ENCODE measurements around the gene ADARB2. TPM values are rescaled to one million over a fixed set of nuclear protein-coding genes. Genes with fewer than 3 reads are reported as not detected.

ADARB2 gene
- total and polyA plus RNA-seq, 7 donors = 0.05 to 0.39 (median 0.15) TPM; not detected in 2

DNA sequence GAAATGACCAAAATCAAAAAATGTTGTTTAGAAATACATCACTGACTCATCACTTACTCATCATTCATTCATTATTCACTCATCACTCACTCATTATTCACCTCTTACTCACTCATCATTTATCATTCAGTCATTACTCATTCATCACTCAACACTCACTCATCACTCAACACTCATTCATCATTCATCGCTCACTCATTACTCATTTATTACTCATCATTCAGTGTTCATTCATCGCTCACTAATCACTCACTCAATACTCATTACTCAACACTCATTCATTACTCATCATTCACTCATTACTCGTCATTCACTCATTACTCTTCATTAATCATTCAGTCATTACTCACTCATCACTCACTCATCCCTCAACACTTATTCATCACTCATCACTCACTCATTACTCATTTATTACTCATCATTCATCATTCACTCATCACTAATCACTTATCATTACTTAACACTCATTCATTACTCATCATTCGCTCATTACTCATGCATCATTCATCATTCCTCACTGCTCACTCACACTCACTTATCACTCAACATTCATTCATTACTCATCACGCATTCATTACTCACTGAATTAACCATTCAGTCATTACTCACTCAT lies 238.5 kb downstream of the ADARB2 start:
- DNase-seq (no peak), ATAC-seq (no peak)
- peaks cover 0 to 5% (median 0%) of the 10 kb centered on the region in 3 donors for H3K27me3 ChIP-seq (ENCODE audit: insufficient read depth in 3 of 3, low read length in 2 of 3)
- no peaks in the 10 kb centered on the region for H3K4me1 ChIP-seq
- intact Hi-C loops (cut with DNase I) = no loop called here
- H3K36me3 ChIP-seq (ENCODE audit: insufficient read depth in 1 of 2, low read depth in 1 of 2) = no peaks in the 10 kb centered on the region
- no peak overlapping the region for H3K4me3 ChIP-seq
- H3K27ac ChIP-seq = no peak overlapping the region
- WGBS, 3 donors = 90 to 92% (median 91%) methylated on average over 5 of the region's 5 CpGs
- no peaks in the 10 kb centered on the region for H3K9me3 ChIP-seq
- TF ChIP-seq CTCF (IDR thresholded peaks at IDR 0.05) = no peak

DNA sequence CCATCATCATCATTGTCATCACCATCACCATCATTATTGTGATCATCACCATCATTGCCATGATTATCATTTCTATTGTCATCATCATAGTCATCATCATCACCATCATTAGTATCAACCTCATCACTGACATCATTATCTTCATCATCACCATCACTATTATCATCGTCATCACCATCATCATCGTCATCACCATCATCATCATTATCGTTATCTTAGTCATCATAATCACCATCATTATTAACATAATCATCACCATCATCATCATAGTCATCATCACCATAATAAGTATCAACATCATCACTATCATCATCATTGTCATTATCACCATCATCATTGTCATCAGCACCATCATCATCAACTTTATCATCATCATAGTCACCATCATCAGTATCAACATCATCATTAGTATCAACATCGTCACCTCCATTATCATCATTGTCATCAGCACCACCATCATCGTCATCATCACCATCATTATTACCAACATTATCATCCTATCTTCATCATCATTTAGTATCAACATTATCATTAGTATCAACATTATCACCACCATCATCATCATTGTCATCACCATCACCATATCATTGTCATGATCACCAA lies 241.3 kb downstream of the ADARB2 start:
- H3K4me1 ChIP-seq = no peaks in the 10 kb centered on the region
- H3K4me3 ChIP-seq = no peak overlapping the region
- no peak for TF ChIP-seq CTCF (IDR thresholded peaks at IDR 0.05)
- DNase-seq = no peak
- H3K27me3 ChIP-seq (ENCODE audit: insufficient read depth in 3 of 3, low read length in 2 of 3) = peaks cover 0 to 5% (median 0%) of the 10 kb centered on the region in 3 donors
- H3K27ac ChIP-seq = no peak overlapping the region
- intact Hi-C loops (cut with DNase I) = no loop called here
- no peaks in the 10 kb centered on the region for H3K9me3 ChIP-seq
- 93 to 97% (median 95%) methylated on average over 5 of the region's 5 CpGs for WGBS, 3 donors
- H3K36me3 ChIP-seq (ENCODE audit: insufficient read depth in 1 of 2, low read depth in 1 of 2) = no peaks in the 10 kb centered on the region
- no peak for ATAC-seq

DNA sequence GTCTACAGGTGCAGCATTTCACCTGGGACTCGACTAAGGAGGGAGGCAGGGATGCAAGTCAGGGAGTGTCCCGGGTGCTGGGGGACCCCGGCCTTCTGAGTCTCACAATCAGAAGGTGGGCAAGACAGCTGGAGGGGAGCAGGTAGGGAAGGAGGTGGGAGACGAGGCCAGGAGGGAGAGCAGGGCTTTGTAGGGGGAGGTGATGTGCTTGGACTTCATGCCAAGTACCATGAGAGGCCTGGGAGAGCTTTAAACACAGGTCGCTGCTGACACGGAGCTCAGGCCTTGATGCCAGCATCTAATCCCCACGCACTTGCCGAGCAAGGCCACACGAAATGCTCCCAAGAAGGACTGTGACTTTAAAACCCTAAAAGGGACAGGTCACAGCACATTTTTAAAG lies 244.7 kb downstream of the ADARB2 start:
- TF ChIP-seq CTCF (IDR thresholded peaks at IDR 0.05) = no peak
- DNase-seq (no peak), ATAC-seq (no peak)
- Histone ChIP-seq H3K27me3 (ENCODE audit: insufficient read depth in 3 of 3, low read length in 2 of 3) (no peaks in the 10 kb centered on the region), H3K27ac (no peak overlapping the region), H3K9me3 (no peaks in the 10 kb centered on the region), H3K4me3 (no peak overlapping the region), H3K4me1 (no peaks in the 10 kb centered on the region), H3K36me3 (ENCODE audit: insufficient read depth in 1 of 2, low read depth in 1 of 2) (no peaks in the 10 kb centered on the region)
- intact Hi-C loops (cut with DNase I) = no loop called here
- WGBS, 3 donors = 52 to 63% (median 58%) methylated on average over 9 of the region's 9 CpGs

DNA sequence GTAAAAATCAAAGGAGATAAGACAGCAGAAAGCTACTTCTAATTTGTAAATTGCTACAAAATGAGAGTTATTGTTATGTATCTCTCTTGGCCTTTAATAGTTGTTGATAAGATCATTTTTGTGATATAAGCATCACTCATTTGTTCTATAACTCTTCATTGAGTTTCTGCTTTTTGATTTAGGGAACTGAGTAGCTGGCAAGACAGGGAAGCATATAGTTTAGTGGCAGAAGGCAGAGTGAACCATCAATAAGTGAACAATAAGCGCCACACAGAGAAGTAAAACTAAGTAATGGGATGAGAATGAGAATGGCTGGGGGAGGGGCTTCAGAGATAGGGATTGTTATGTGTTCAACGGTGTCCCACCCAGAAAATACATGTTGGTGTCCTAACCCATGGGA lies 245.4 kb downstream of the ADARB2 start:
- Histone ChIP-seq H3K27me3 (ENCODE audit: insufficient read depth in 3 of 3, low read length in 2 of 3) (no peaks in the 10 kb centered on the region), H3K36me3 (ENCODE audit: insufficient read depth in 1 of 2, low read depth in 1 of 2) (no peaks in the 10 kb centered on the region), H3K27ac (no peak overlapping the region), H3K4me3 (no peak overlapping the region), H3K9me3 (no peaks in the 10 kb centered on the region), H3K4me1 (no peaks in the 10 kb centered on the region)
- DNase-seq (no peak), ATAC-seq (no peak)
- intact Hi-C loops (cut with DNase I) = no loop called here
- no peak for TF ChIP-seq CTCF (IDR thresholded peaks at IDR 0.05)
- 75 to 88% (median 84%) methylated on average over 2 of the region's 2 CpGs for WGBS, 3 donors

GRCh38 chr10:1489801-1490200 lies 247.5 kb downstream of the ADARB2 start:
- intact Hi-C loops (cut with DNase I) = no loop called here
- H3K27me3 ChIP-seq (ENCODE audit: insufficient read depth in 3 of 3, low read length in 2 of 3) = no peaks in the 10 kb centered on the region
- no peak for DNase-seq
- H3K9me3 ChIP-seq = no peaks in the 10 kb centered on the region
- H3K36me3 ChIP-seq (ENCODE audit: insufficient read depth in 1 of 2, low read depth in 1 of 2) = no peaks in the 10 kb centered on the region
- no peaks in the 10 kb centered on the region for H3K4me1 ChIP-seq
- ATAC-seq = no peak
- no peak overlapping the region for H3K27ac ChIP-seq
- WGBS, 3 donors = 83 to 90% (median 86%) methylated on average over 4 of the region's 4 CpGs
- no peak overlapping the region for H3K4me3 ChIP-seq
- TF ChIP-seq CTCF (IDR thresholded peaks at IDR 0.05) = no peak
